HG02763 (cell line): Measurements from ENCODE around the gene ELANE.
"Not testable (repeated sequence)": the region's sequence is repeated elsewhere in the genome, so short reads cannot be mapped to it uniquely, and the experiment has no call there.

Experiments
- ATAC-seq: cut with Tn5 transposase; IDR thresholded peaks from one replicate; pipeline ENCODE4 v1.9.1; 2021; ENCODE audit warnings: mild to moderate bottlenecking, moderate library complexity; ENCODE audit not compliant: unreplicated experiment

Gene ELANE

DNA sequence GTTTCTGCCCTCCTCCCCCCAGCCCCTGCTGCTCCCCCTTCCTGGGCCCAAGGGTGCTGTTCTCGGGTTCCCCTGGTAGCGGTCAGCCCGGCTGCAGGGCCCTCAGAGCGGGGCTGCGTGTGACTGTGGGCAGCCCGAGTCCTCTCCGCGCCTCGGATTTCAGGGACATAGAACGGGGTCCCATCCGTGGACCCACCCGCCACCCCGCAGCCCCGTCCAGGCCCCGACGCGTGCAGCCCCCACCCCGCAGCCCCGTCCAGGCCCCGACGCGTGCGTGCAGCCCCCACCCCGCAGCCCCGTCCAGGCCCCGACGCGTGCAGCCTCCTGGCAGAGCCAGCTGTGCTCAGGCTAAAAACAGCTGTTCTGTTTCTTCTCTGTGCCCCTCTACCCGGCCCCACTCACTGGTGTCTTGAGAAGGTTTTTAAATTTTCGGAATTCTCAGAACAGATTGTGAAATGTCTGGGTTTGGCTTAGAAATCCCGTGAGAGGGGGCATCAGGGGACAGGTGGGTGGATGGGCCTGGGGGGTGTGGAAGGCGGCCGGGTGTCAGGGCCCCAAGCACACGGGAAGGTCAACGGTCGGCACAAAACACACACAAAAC lies 16.8 kb upstream of the ELANE start:
- ATAC-seq = no peak

DNA sequence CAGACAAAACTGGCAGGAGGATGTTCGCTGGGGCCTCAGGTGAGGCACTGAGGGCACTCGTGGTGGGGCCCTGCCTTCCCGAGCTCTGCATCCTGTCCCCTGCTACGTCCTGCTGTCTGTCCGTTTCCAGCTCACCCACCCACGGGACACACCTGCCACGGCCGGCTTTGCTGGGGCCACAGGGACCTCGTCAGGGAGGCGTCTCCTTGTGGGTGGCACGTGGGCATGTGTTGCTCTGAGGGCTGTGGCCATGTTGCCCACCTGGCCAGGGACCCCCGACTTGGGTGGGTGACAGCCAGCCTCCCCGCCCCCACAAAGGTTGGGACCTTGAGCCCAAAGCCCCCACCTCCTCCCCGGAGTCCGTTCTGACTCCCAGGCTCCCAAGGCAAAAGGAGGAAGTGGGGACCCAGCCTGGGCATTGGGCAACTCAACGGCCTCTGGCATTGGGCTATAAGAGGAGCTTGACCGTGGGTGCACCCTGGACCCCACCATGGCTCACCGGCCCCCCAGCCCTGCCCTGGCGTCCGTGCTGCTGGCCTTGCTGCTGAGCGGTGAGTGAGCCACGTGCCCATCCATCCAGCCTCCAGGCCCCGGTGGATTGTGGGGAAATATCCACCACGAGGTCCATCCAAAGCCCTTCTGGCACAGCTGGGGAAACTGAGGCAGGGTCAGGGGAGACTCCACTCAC lies 11.4 kb upstream of the ELANE start, which contains the start of gene PRTN3:
PRTN3 (plus strand) TSS at position 481 of the 688 bp plus-strand sequence; CDS start at position 491, 10 bp downstream.
- ATAC-seq = no peak

DNA sequence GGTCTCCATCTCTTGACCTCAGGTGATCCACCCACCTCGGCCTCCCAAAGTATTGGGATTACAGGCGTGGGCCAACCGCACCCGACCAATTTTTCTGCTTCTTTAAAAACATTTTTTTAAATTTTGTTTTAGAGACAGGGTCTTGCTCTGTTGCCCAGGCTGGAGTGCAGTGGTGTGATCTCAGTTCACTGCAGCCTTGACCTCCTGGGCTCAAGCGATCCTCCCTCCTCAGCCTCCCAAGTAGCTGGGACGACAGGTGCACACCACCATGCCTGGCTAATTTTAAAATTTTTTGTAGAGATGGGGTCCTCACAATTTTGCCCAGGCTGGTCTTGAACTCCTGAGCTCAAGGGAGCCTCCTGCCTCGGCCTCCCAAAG lies 9.3 kb upstream of the ELANE start:
- ATAC-seq = not testable (repeated sequence)

DNA sequence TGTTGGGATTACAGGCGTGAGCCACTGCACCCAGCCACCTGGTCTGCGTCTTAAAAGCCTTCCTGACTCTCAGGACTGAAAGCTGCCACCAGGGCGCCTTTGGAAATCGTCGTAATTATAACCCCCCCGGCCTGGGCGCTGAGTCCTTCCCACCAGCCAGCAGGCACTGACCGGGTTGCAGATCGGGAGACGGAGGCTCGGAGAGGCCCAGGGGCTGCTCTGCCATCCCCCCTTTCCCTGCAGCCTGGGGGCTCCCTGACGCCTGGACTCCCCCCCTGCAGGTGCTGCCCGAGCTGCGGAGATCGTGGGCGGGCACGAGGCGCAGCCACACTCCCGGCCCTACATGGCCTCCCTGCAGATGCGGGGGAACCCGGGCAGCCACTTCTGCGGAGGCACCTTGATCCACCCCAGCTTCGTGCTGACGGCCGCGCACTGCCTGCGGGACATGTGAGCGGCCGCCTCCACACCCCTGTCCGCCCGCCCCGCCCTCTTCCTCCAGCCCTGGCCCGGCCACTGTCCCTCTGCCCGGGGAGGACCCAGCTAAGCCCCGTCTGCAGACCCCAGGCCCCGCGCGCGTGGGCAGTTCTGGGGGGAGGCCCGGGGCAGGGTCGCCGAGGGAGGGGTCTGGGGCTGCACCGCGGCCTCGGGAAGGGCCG lies 8.8 kb upstream of the ELANE start:
- ATAC-seq = no peak

DNA sequence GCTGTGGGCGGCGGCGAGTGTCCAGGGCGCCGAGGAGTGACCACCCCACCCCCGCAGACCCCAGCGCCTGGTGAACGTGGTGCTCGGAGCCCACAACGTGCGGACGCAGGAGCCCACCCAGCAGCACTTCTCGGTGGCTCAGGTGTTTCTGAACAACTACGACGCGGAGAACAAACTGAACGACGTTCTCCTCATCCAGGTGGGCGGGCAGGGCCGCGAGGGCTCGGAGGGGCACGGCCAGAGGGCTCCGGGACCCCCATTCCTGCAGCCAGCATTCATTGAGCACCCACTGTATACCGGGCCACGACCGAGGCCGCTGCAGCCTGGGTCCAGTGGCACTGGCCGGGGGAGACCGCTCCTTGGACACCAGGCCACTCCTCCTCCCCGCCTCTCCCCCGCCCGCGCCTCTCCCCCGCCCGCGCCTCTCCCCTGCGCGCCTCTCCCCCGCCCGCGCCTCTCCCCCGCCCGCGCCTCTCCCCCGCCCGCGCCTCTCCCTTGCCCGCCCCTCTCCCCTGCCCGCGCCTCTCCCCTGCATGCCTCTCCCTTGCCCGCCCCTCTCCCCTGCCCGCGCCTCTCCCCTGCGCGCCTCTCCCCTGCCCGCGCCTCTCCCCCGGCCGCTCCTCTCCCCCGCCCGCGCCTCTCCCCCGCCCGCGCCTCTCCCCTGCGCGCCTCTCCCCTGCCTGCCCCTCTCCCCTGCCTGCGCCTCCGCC lies 8.1 kb upstream of the ELANE start:
- no peak for ATAC-seq

DNA sequence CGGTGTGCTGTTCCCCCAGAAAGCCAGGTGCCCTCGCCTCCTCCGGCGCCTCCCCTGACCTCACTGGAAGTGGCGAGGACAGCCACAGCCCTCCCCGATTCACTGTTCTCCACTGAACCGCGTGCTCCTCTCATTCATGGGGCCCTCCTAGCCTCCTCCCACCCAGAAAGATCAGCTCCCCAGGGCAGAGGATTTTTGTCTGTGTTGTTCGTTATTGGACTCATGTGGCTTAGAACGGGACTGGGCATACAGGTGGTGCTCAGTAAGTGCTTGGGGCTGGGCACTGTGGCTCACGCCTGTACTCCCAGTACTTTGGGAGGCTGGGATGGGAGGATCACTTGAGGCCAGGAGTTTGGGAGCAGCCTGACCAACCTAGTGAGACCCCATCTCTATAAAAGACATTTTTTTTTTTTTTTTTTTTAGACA lies 7.5 kb upstream of the ELANE start:
- ATAC-seq = no peak

DNA sequence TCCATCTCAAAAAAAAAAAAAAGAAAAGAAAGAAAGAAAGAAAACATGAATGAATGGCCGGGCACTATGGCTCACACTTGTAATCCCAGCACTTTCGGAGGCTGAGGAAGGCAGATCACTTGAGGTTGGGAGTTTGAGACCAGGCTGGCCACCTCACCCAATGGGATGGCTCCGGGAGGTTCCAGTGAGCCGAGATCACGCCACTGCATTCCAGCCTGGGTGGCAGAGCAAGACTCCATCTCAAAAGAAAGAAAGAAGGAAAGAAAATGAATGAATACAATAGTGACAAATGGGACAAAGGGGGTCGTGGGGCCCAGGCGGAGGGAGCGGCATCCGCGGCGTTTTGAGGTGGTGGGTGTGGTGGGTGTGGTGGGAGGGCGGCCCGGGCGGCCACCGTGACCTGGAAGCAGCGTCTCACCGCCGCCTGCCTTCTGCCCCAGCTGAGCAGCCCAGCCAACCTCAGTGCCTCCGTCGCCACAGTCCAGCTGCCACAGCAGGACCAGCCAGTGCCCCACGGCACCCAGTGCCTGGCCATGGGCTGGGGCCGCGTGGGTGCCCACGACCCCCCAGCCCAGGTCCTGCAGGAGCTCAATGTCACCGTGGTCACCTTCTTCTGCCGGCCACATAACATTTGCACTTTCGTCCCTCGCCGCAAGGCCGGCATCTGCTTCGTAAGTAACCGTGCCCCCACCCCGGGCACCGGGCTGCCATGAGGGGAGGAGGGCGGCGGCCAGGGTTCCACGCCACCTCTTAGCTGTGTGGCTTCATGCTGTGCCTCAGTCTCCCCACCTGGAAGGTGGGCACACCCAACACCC lies 6.2 kb upstream of the ELANE start:
- no peak for ATAC-seq

DNA sequence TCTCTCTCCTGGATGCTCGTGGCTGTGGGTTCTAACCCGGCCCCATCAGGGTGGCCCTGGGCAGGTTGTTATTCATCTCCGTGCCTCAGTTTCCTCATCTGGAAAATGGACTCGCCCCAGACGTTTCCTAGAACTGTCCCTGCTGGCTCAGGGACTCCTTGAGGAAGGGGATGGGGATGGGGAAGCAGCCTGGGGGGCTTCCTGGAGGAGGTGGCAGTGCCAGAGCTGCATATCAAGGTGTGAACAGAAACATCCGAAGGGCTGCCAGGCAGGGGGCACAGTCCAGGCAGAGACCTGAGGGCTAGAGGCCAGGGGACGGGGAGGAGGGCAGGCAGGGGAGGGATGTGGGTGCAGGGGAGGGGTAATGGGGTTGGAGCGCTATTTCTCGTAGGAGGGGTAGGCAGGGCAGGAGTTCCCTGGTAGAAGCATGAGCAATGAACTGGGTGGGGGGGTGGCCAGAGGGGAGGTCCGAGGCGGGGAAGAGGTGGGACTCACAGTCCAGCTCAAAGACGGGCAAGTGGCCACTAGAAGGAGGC lies 3.6 kb upstream of the ELANE start:
- ATAC-seq = no peak

DNA sequence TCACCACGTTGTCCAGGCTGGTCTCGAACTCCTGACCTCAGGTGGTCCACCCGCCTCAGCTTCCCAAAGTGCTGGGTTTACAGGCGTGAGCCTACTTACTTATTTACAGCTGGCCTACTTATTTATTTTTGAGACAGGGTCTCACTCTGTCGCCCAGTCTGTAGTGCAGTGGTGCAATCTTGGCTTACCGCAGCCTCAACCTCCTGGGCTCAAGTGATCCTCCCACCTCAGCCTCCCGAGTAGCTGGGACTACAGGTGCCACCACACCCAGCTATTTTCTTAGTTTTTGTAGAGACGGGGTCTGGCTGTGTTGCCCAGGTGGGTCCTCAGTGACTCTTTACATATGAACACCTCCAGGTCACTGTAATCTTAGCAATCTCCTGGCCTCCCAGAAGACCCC lies 2.9 kb upstream of the ELANE start:
- not testable (repeated sequence) for ATAC-seq

DNA sequence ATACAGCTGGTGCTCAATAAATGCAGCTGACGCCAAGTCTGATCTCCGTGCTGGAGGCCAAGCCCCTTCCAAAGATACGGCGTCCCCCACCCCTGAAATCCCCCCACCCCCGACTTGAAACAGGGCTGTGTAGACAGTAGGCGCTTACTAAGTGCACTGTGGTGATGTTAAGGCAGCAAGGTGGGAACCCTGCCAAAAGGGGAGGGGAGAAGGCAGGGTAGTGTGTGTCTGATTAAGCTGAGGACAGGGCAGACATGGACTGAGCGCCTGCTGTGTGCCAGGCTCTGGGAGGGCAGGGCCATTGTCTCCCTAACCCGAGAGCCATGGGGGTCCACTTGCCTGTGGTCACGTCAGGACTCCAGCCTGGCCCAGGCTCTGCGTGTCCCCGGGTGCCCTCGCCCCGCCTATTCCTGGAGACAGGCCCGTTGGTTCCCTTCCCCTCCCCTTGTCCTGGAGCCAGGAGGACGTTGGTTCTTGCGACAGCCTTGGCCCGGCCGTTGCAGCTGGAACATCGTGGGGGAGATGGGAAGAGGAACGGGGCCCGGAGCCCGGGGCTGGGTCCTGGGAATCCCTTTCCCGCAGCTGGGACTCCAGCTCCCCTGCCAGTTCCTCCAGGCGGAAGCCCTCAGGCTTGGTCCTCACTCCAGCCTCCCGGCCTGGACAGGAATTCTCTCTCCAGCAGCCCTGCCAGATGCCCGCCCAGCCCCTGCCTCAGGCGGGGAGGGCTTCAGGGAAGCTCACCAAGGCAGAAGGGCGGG lies 1.7 kb upstream of the ELANE start:
- ATAC-seq = no peak

DNA sequence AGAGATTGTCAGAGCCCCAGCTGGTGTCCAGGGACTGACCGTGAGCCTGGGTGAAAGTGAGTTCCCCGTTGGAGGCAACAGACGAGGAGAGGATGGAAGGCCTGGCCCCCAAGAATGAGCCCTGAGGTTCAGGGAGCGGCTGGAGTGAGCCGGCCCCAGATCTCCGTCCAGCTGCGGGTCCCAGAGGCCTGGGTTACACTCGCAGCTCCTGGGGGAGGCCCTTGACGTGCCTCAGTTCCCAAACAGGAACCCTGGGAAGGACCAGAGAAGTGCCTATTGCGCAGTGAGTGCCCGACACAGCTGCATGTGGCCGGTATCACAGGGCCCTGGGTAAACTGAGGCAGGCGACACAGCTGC lies 1.1 kb upstream of the ELANE start:
- no peak for ATAC-seq

DNA sequence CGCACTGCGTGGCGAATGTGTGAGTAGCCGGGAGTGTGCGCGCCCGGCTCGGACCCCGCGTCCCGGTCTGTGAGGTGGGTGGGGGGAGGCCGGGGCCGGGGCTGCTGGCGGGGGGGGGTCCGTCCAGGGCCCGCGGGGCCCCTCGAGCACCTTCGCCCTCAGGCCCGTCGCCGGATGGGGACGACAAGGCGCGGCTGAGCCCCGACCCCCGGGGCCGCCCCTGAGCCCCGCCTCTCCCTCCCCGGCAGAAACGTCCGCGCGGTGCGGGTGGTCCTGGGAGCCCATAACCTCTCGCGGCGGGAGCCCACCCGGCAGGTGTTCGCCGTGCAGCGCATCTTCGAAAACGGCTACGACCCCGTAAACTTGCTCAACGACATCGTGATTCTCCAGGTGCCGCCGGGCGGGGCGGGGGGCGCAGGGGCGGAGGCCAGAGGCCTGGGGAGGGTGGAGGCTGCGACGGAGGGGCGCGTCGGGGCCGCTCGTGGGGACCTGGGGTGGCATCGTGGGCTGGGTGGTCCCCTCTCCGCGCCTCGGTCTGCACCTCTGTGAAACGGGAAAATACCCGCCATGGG lies 997 bp downstream of the ELANE start:
- no peak for ATAC-seq

DNA sequence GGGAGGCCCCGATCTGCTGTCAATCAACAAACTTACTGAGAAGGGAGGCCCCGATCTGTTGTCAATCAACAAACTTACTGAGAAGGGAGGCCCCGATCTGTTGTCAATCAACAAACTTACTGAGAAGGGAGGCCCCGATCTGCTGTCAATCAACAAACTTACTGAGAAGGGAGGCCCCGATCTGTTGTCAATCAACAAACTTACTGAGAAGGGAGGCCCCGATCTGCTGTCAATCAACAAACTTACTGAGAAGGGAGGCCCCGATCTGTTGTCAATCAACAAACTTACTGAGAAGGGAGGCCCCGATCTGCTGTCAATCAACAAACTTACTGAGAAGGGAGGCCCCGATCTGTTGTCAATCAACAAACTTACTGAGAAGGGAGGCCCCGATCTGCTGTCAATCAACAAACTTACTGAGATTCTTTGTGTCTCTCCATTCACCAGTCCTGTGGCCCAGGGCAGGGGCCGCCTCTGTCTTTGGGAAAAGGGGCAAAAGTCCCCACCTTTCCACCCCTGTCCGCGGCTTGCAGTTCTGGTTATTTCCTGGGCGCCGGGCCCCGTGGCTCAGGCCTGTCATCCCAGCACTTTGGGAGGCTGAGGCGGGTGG lies 1.6 kb downstream of the ELANE start:
- ATAC-seq = not testable (repeated sequence)

DNA sequence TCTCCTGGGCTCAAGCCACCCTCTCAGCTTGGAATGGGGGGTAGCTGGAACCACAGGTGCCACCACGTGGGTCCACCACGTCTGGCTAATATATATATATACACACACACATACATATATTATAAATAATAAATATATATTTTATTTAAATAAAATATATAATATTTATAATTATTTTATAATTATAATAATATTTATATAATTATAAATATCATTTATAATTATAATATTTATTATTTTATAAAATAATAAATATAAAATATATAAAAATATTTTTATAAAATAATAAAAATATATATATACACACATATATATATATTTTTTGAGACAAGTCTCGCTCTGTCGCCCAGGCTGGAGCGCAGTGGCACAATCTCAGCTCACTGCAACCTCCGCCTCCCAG lies 2.4 kb downstream of the ELANE start:
- ATAC-seq = no peak

DNA sequence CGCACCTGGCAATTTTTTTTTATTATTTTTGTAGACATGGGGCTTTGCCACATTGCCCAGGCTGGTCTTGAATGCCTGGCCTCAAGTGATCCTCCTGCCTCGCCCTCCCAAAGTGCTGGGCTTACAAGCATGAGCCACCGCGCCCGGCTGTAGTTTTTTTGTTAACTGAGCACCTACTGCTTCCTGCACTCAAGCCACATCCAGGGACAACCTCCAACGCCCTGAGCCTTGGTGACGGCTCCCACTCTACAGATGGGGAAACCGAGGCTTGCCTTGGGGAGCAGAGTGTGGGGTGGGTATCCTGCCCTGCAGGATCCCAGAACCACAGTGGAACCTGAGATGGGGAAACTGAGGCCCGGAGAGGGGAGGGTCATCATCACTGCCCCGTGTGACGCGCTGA lies 3.0 kb downstream of the ELANE start:
- ATAC-seq = no peak

DNA sequence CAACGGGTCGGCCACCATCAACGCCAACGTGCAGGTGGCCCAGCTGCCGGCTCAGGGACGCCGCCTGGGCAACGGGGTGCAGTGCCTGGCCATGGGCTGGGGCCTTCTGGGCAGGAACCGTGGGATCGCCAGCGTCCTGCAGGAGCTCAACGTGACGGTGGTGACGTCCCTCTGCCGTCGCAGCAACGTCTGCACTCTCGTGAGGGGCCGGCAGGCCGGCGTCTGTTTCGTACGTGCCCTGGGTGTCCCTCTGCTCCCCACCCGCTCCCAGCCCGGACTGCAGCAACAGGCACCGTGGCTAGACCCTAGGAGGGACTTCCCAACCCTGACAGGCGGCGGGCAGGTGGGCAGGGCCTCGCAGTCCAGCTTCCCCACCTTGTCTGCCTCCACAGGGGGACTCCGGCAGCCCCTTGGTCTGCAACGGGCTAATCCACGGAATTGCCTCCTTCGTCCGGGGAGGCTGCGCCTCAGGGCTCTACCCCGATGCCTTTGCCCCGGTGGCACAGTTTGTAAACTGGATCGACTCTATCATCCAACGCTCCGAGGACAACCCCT lies 3.5 kb downstream of the ELANE start:
- no peak for ATAC-seq

DNA sequence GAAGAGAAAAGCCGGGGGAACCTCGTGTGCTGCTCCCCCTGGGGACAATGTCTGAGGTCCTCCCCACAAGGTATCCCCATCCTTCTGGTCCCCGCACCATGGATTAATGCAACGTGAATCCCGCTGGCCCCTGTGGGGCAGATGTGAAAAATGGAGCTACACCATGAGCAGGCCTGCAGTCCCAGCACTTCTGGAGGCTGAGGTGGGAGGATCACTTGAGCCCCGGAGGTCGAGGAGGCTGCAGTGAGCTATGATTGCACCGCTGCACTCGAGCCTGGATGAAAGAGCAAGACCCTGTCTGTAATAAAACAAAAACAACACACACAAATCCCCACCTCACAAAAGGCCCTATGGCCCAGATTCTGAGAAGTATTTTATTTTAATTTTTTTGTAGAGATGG lies 6.2 kb downstream of the ELANE start:
- ATAC-seq = no peak

DNA sequence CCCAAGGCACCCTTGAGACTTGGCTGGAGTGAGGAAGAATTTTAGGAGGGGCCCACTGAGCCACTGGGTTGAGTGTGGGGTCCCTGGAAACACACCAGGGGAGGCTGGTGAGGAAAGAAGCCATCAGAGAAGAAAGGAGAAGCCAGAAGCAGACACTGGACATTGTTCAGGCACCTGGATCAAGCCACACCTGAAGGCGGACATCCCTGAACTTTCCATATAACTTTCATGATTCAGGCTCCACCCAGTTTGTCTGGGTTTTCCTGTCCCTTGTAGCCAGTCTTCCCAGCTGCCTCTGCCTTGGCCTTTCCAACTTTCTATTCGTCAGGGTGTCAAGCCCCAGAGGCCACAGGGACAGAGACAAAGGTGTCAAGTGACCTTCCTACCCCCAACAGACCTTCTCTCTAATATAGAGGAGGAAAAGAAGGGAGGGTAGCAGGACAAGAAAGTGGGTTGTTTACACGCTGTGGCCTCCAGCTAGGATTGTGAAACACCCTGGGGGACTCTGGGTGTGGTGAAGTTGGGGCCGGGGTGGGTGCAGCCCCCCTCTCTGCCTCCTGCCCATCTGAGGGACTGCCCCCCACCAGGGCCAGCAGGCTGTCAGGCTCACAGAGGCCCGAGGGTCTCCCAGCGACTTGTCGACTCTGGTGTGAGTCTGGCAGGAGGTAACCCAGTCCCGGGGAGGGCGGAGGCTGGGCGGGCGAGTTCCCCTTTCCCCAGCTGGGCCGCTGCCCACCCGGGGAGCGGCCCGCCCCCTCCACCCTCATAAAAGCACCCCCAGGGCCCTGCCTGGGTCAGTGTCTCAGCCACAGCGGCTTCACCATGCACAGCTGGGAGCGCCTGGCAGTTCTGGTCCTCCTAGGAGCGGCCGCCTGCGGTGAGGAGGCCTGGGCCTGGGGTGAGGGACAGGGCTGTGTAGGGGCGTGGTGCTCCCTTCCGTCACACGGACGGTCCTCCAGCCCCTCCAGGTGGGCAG lies 7.1 kb downstream of the ELANE start, which contains the start of gene CFD:
CFD (plus strand) TSS at position 797 of the 976 bp plus-strand sequence; CDS start at position 823, 26 bp downstream.
- ATAC-seq = no peak
